Activated CD4-positive, alpha-beta T cell treated with anti-CD3 and anti-CD28 coated beads for 36 hours (primary cell): ENCODE measurements around the gene PRSS53. TPM values are rescaled to one million over a fixed set of nuclear protein-coding genes. Genes with fewer than 3 reads are reported as not detected.
A peak's percentile ranks its signal among the peaks of the same experiment; 100 is the strongest.

Experiments used
- ATAC-seq: fragments of 200-7000 bp; cut with Tn5 transposase; one replicate; pipeline ENCODE4 v1.10.0; 2021; ENCODE audit warnings: mild to moderate bottlenecking, moderate library complexity
- CTCF ChIA-PET: fragments of 350-600 bp; sonication (Branson Sonifier 250); formaldehyde crosslinking; loops from one replicate; lab custom pipeline; 2021; ENCODE audit warnings: antibody characterized with exemption; lab: Charles Lee
- POLR2A ChIA-PET: fragments of 350-600 bp; sonication (Branson Sonifier 250); formaldehyde crosslinking; loops from one replicate; lab custom pipeline; 2021; ENCODE audit warnings: antibody characterized with exemption, inconsistent platforms; lab: Charles Lee
- DNase-seq: peaks from one replicate; pipeline ENCODE4 v3.0.0-alpha.2; 2020
- H3K27ac Mint-ChIP-seq: one replicate; pipeline ENCODE4 v1.8.0; 2021; ENCODE audit warnings: mixed read lengths
- H3K27me3 Mint-ChIP-seq: one replicate; pipeline ENCODE4 v1.8.0; 2021; ENCODE audit warnings: mixed read lengths
- H3K36me3 Mint-ChIP-seq: one replicate; pipeline ENCODE4 v1.8.0; 2021; ENCODE audit warnings: low read depth, mixed read lengths
- H3K4me1 Mint-ChIP-seq: one replicate; pipeline ENCODE4 v1.8.0; 2021; ENCODE audit warnings: mixed read lengths
- H3K4me3 Mint-ChIP-seq: one replicate; pipeline ENCODE4 v1.8.0; 2021; ENCODE audit warnings: mild to moderate bottlenecking, moderate library complexity, mixed read lengths
- H3K9me3 Mint-ChIP-seq: one replicate; pipeline ENCODE4 v1.8.0; 2021; ENCODE audit warnings: low read depth, mixed read lengths
- intact Hi-C, 2 experiments: fragments of 100-400 bp; cut with DNase I in 1 of 2; cut with micrococcal nuclease in 1 of 2; formaldehyde crosslinking; loops; one replicate each; pipeline versions ENCODE4 v1.14.2 to v1.15.1; 2022 to 2024; cut with DNase I, micrococcal nuclease
- total RNA-seq, 2 experiments: library from RNA; stranded (reverse); gene quantifications; one replicate each; pipeline ENCODE4 v1.2.3, GENCODE V29; 2021

PRSS53 gene
- total RNA-seq, 2 experiments from 2014 or later = 4.0 to 9.2 TPM

- DNase-seq = no peak
- ChIA-PET POLR2A (interaction anchor here (0.7 kb wide), 1 partner anchor 17 kb away, joined by 5 read pairs; no protein-coding TSS in a partner anchor), CTCF (interaction anchor here (0.6 to 0.9 kb wide), 2 partner anchors 27 to 32 kb away, joined by 3 to 5 read pairs; no protein-coding TSS in a partner anchor)
- H3K4me1 Mint-ChIP-seq = peaks cover 20% of the 10 kb centered on the region
- H3K27me3 Mint-ChIP-seq = no peaks in the 10 kb centered on the region
- H3K4me3 Mint-ChIP-seq = no peak overlapping the region
- no peaks in the 10 kb centered on the region for H3K9me3 Mint-ChIP-seq
- ATAC-seq = no peak
- intact Hi-C loops = no loop called here
- no peak overlapping the region for H3K27ac Mint-ChIP-seq
- H3K36me3 Mint-ChIP-seq = peaks cover 34% of the 10 kb centered on the region
These were observed 25.7 kb upstream of the PRSS53 start for GRCh38 chr16:31114468-31114867.

DNA sequence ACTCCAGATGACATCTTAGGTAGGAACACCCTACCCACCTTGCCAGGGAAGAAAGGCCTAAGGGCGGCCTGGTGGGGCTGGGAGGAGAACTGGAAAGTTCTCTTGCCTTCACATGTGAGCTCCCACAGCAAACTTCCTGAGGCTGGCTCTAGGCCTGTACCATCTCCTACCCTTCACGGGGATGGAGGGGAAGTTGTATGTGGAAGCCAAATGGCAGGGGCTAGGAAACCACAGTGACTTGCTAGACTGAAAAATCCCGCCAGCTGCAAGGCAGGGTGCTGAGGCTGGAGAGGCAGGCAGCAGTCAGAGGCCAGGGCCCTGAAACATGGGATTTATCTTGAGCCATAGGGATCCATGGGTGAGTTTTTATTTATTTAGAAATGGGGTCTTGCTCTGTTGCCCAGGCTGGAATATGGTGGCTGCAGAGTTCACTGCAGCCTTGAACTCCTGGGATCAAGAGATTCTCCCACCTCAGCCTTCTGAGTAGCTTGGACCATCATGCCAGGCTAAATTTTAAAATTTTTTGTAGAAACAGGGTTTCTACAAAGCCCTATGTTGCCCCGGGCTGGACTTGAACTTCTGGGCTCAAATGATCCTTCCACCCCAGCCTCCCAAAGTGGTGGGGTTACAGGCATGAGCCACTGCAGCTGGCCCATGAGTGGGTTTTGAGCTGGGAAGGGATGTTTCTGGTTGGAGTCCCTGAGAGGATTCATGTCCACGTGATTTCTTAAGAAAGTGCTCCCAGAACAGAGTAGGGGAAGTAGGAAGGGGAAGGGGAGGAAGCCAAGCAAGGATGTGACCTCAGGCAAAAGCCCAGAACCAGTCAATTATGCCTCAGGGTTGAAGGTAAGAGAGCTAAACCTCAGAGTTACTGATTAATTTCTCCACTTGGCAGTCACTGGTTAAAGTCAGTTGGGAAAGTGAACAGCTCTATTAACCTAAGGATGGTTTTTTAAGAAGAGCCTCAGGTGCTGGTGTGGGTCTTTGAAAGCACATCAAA lies 24.7 kb upstream of the PRSS53 start:
- no peaks in the 10 kb centered on the region for H3K9me3 Mint-ChIP-seq
- H3K27ac Mint-ChIP-seq = peak overlapping the region; percentile 59
- peaks cover 16% of the 10 kb centered on the region for H3K4me1 Mint-ChIP-seq
- no peak overlapping the region for H3K4me3 Mint-ChIP-seq
- H3K36me3 Mint-ChIP-seq = peaks cover 29% of the 10 kb centered on the region
- H3K27me3 Mint-ChIP-seq = no peaks in the 10 kb centered on the region
- DNase-seq (no peak), ATAC-seq (no peak)
- CTCF ChIA-PET = no interaction called here
- intact Hi-C loops = no loop called here
- POLR2A ChIA-PET = interaction anchor here (0.5 kb wide), 1 partner anchor 13 kb away, joined by 3 read pairs; no protein-coding TSS in a partner anchor

DNA sequence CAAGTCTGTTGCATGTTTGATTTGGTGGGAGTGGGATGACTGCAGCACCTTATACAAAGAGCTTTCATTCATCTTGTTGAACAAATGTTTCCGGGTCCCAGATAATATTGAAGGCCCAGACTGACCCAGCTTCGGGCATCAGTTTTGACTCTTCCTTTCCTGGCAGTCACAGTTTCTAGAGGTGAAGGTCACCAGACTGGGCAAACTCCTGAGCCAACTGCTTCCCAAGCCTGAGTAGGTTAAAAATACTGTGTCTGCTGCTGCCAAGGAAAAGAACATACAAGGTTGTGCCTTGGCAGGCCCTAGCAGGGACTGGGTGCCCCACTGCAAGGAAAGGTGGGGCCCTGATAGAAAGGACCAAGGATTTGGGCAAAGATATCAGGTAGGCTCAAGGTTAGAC lies 24.0 kb upstream of the PRSS53 start:
- H3K27ac Mint-ChIP-seq = no peak overlapping the region
- CTCF ChIA-PET = no interaction called here
- no peaks in the 10 kb centered on the region for H3K27me3 Mint-ChIP-seq
- H3K9me3 Mint-ChIP-seq = no peaks in the 10 kb centered on the region
- no peak for ATAC-seq
- no peak for DNase-seq
- H3K36me3 Mint-ChIP-seq = peaks cover 28% of the 10 kb centered on the region
- no peak overlapping the region for H3K4me3 Mint-ChIP-seq
- intact Hi-C loops = no loop called here
- POLR2A ChIA-PET = no interaction called here
- peaks cover 15% of the 10 kb centered on the region for H3K4me1 Mint-ChIP-seq

GRCh38 chr16:31111881-31112466 lies 23.2 kb upstream of the PRSS53 start:
- intact Hi-C loops = no loop called here

DNA sequence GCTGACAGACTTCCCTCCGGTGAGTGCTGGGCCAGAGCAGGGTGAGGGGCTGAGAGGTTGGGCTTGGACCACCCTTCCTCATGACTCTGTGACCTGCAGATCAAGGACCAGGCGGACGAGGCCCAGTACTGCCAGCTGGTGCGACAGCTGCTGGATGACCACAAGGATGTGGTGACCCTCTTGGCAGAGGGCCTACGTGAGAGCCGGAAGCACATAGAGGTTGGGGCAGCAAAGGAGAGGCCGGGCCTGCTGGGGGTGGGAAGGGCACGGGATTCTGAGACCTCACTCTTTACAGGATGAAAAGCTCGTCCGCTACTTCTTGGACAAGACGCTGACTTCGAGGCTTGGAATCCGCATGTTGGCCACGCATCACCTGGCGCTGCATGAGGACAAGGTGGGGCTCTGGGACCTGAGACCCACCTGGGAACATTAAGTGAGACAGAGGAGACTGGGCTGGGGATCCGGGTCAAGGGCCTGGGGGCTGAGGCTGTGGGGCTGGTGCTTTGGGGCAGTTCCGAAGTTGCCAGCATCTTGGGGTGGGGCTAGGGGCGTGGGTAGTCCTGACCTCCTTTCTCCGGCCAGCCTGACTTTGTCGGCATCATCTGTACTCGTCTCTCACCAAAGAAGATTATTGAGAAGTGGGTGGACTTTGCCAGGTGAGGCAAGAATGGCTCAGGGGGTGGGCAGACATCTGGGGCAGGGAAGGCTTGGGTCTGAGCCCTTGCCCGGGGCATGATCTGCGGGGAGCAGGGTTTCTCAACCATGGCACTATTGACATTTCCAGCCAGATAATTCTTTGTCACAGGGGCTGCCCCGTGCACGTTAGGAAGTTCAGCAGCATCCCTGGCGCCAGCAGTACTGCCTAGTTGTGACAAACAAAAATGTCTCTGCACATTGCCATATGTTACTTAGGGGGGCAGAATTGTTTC lies 21.6 kb upstream of the PRSS53 start:
- POLR2A ChIA-PET = no interaction called here
- no peak for DNase-seq
- peak overlapping the region; percentile 47 for H3K27ac Mint-ChIP-seq
- peak overlapping the region; percentile 76 for H3K4me3 Mint-ChIP-seq
- no peak for ATAC-seq
- CTCF ChIA-PET = interaction anchor here (0.6 kb wide), 2 partner anchors 9 to 724 kb away, joined by 3 read pairs; no protein-coding TSS in a partner anchor
- H3K9me3 Mint-ChIP-seq = no peaks in the 10 kb centered on the region
- intact Hi-C loops = no loop called here
- no peaks in the 10 kb centered on the region for H3K27me3 Mint-ChIP-seq
- peaks cover 25% of the 10 kb centered on the region for H3K36me3 Mint-ChIP-seq
- peaks cover 25% of the 10 kb centered on the region for H3K4me1 Mint-ChIP-seq

More at GRCh38 chr16:31111881-31112466, 23.2 kb upstream of the PRSS53 start:
- ChIA-PET POLR2A (no interaction called here), CTCF (interaction anchor here (0.5 to 0.6 kb wide), 2 partner anchors 32 to 137 kb away, joined by 3 read pairs; no protein-coding TSS in a partner anchor)
- Mint-ChIP-seq H3K36me3 (peaks cover 28% of the 10 kb centered on the region), H3K4me1 (peaks cover 21% of the 10 kb centered on the region), H3K9me3 (no peaks in the 10 kb centered on the region), H3K4me3 (no peak overlapping the region), H3K27me3 (no peaks in the 10 kb centered on the region), H3K27ac (no peak overlapping the region)
- DNase-seq (no peak), ATAC-seq (no peak)

DNA sequence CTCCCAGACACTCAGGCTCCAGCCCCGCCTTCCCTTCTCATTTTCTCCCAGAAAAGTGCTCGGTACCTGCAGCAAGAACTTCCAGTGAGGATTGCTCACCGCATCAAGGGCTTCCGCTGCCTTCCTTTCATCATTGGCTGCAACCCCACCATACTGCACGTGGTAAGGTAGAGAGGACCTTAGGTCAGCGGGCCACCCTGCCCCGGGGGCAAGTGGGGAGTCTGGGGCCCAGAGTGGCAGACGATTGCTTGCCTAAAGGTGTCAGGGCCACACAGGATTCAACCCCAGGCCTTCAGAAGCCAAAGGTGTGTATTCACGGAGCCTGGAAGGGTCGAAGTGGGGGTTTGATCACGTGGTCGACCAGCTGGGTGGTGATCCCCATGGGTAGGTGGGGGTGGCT lies 20.9 kb upstream of the PRSS53 start:
- H3K36me3 Mint-ChIP-seq = peaks cover 25% of the 10 kb centered on the region
- H3K9me3 Mint-ChIP-seq = no peaks in the 10 kb centered on the region
- ATAC-seq = no peak
- DNase-seq = no peak
- H3K27ac Mint-ChIP-seq = peak overlapping the region; percentile 58
- H3K4me3 Mint-ChIP-seq = peak overlapping the region; percentile 76
- ChIA-PET POLR2A (no interaction called here), CTCF (interaction anchor here (0.6 kb wide), 1 partner anchor 8 kb away, joined by 3 read pairs; no protein-coding TSS in a partner anchor)
- peaks cover 25% of the 10 kb centered on the region for H3K4me1 Mint-ChIP-seq
- H3K27me3 Mint-ChIP-seq = no peaks in the 10 kb centered on the region
- intact Hi-C loops = loop anchor here (2.0 to 5.0 kb wide), 10 partner anchors 33 to 763 kb away; partner anchors contain the start of genes ARMC5 (in 1 of the 2), FBXL19 (in 1 of the 2), FUS (in 1 of the 2) and SETD1A (in 1 of the 2)

DNA sequence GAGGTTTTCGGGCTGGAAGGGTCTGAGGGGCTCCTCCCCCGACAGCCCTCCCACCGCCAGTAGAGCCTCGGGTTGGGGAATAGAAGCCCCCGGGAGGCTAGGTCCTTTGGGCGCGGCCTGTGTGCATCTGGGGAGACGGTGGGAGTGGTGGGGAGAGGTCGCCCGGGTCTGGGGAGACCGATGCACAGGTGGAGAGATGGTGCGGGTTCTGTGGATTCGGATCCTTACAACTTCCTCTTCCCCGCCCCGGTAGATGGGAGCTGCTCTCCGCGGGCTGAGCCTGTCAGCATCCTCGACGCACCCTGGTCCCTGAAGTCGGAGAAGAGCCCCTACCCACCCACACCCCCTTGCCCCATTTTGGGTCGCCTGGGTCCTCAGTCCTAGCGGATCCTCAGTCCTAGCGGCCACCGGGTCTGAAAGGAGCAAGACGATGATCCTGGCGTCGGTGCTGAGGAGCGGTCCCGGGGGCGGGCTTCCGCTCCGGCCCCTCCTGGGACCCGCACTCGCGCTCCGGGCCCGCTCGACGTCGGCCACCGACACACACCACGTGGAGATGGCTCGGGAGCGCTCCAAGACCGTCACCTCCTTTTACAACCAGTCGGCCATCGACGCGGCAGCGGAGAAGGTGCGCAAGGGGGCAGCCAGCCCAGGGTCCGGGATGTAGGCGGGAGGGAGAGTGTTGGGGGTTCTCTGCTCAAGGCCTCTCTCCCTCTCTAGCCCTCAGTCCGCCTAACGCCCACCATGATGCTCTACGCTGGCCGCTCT lies 20.2 kb upstream of the PRSS53 start:
- POLR2A ChIA-PET = no interaction called here
- Mint-ChIP-seq H3K4me3 (peak overlapping the region; percentile 76), H3K27me3 (no peaks in the 10 kb centered on the region), H3K27ac (peak overlapping the region; percentile 67), H3K4me1 (peaks cover 25% of the 10 kb centered on the region), H3K36me3 (peaks cover 25% of the 10 kb centered on the region), H3K9me3 (no peaks in the 10 kb centered on the region)
- CTCF ChIA-PET = no interaction called here
- peak; percentile 18 for DNase-seq
- ATAC-seq = no peak
- intact Hi-C loops = loop anchor here (2.0 to 5.0 kb wide), 10 partner anchors 33 to 763 kb away; partner anchors contain the start of genes ARMC5 (in 1 of the 2), FBXL19 (in 1 of the 2), FUS (in 1 of the 2) and SETD1A (in 1 of the 2)

GRCh38 chr16:31108035-31108793 lies 19.5 kb upstream of the PRSS53 start, which contains the start of gene BCKDK:
BCKDK (plus strand) TSS chr16:31108386; CDS start chr16:31109224, 838 bp downstream.
- ATAC-seq (peak; percentile 79), DNase-seq (peak; percentile 90)
- intact Hi-C loops = loop anchor here (2.0 to 5.0 kb wide), 10 partner anchors 33 to 764 kb away; partner anchors contain the start of genes ARMC5 (in 1 of the 2), FBXL19 (in 1 of the 2), FUS (in 1 of the 2) and SETD1A (in 1 of the 2)
- Mint-ChIP-seq H3K4me3 (peak within 1 kb of the TSS; percentile 86), H3K27me3 (no peaks in the 10 kb centered on the region), H3K27ac (peak within 1 kb of the TSS; percentile 96), H3K4me1 (peaks cover 22% of the 10 kb centered on the region), H3K36me3 (peaks cover 25% of the 10 kb centered on the region), H3K9me3 (no peaks in the 10 kb centered on the region)
- ChIA-PET CTCF (no interaction called here), POLR2A (interaction anchor here (1.0 to 1.7 kb wide), 3 partner anchors 9 to 765 kb away, joined by 3 to 6 read pairs (median 5); partner anchors contain the start of genes FUS, KAT8 and ZNF267)

DNA sequence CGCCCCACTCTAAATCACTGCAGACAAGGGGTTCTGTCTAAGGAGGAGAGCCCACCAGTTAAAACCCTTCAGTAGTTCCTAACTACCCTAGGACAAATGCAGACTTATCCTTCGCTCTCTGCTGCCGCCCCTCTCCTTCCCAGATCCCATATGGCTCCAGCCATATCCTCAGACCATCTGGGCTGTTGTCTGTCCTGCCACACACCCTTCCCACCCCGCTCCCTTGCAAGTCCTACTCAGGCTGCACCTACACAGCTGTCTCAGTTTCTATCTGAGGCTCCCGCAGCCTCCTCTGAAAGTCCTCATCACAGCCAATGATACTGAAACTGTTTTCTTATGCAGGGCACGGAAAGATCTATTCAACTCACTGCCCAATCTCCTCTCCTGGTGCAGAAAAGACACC lies 18.7 kb upstream of the PRSS53 start:
- intact Hi-C loops = loop anchor here (5.0 kb wide), 4 partner anchors 35 to 765 kb away; partner anchors contain the start of genes ZNF267 (in 1 of the 2) and ZNF843 (in 1 of the 2)
- ChIA-PET CTCF (no interaction called here), POLR2A (interaction anchor here (1.0 to 1.7 kb wide), 3 partner anchors 10 to 766 kb away, joined by 3 to 6 read pairs (median 5); partner anchors contain the start of genes FUS, KAT8 and ZNF267)
- H3K27me3 Mint-ChIP-seq = no peaks in the 10 kb centered on the region
- H3K27ac Mint-ChIP-seq = peak overlapping the region; percentile 96
- peaks cover 25% of the 10 kb centered on the region for H3K36me3 Mint-ChIP-seq
- peak; percentile 77 for DNase-seq
- peak; percentile 87 for ATAC-seq
- no peaks in the 10 kb centered on the region for H3K9me3 Mint-ChIP-seq
- peaks cover 22% of the 10 kb centered on the region for H3K4me1 Mint-ChIP-seq
- peak overlapping the region; percentile 86 for H3K4me3 Mint-ChIP-seq
